Thoracic aorta (tissue), 2 donors: Measurements from ENCODE around the gene METTL16. TPM values are rescaled to one million over a fixed set of nuclear protein-coding genes. Genes with fewer than 3 reads are reported as not detected.
"Not testable (repeated sequence)": the region's sequence is repeated elsewhere in the genome, so short reads cannot be mapped to it uniquely, and the experiment has no call there.

Experiments
- ATAC-seq: fragments of 150-250 bp; one replicate; pipeline ENCODE4 v1.8.0; 2017; ENCODE audit warnings: low read depth; ENCODE audit not compliant: insufficient number of reproducible peaks, low FRiP score
- DNase-seq: peaks from one replicate; pipeline ENCODE4 v3.0.0-alpha.2; 2020; ENCODE audit warnings: low spot score
- H3K27ac ChIP-seq, 2 donors: fragments of 200-600 bp; sonication (generic); 1 replicate in 1 of 2; 2 replicates in 1 of 2; pipeline ENCODE4 v1.5.1; 2016; ENCODE audit warnings: mild to moderate bottlenecking in 2 of 2, moderate library complexity in 2 of 2
- H3K27me3 ChIP-seq: fragments of 200-600 bp; sonication (generic); replicated peaks from 2 replicates; pipeline ENCODE4 v1.6.0; 2016; ENCODE audit warnings: mild to moderate bottlenecking; ENCODE audit not compliant: insufficient read depth
- H3K36me3 ChIP-seq: fragments of 200-600 bp; sonication (generic); one replicate; pipeline ENCODE4 v1.5.1; 2016
- H3K4me1 ChIP-seq, 2 donors: fragments of 200-600 bp; sonication (generic); 1 replicate in 1 of 2; 2 replicates in 1 of 2; pipeline versions ENCODE4 v1.5.1 to v1.6.0; 2016; ENCODE audit warnings: low read depth in 2 of 2, mild to moderate bottlenecking in 1 of 2; ENCODE audit not compliant: control insufficient read depth in 1 of 2
- H3K4me3 ChIP-seq: fragments of 200-600 bp; sonication (generic); 2 replicates; pipeline ENCODE4 v1.5.1; 2016; ENCODE audit warnings: mild to moderate bottlenecking
- H3K9me3 ChIP-seq: fragments of 200-600 bp; sonication (generic); 2 replicates; pipeline ENCODE4 v1.5.1; 2016
- total RNA-seq, 2 donors: library from RNA; depleted of rRNA; stranded (reverse); fragments of >200 nt; gene quantifications; one replicate each; pipeline versions ENCODE4 v1.1.0 to v1.2.3, GENCODE V29; 2016
- TF ChIP-seq, protein P1 (sequence below): fragments of 200-600 bp; sonication (generic); IDR thresholded peaks from one replicate; pipeline ENCODE4 v1.5.1; 2019; ENCODE audit warnings: antibody characterized with exemption

METTL16 gene
- total RNA-seq, 2 donors from 2014 or later = 37.6 to 37.9 TPM

DNA sequence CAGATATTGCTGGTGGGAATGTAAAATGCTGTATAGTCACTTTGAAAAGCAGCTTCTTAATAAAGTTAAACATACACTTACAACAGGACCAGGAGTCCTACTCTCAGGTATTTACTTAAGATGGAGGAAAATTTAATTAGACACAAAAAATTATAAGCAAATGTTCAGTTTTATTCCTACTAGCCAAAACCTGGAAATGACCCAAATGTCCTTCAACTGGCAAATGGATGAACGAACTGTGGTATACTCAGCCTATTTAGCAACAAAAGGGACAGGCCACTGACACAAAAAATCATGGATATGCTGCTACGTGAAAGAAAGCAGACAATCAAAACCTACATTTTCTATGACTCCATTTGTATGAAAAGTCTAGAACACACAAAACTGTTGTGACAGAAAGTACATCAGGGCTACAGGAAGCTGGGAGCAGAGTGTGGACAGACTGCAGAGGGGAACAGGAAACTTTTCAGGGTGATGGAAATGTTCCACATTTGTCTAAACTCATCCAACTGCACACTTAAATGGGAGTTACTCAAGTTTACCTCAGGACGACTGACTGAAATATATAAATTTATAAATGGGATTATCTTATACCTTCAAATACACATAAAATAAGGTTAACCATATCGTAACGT is 61.6 kb downstream of the METTL16 start:
- ATAC-seq (no peak), DNase-seq (no peak)
- Histone ChIP-seq H3K27me3 (no peaks in the 10 kb centered on the region), H3K27ac (no peak overlapping the region), H3K36me3 (peaks cover 1% of the 10 kb centered on the region), H3K9me3 (no peaks in the 10 kb centered on the region), H3K4me1 (no peaks in the 10 kb centered on the region), H3K4me3 (no peak overlapping the region)
- TF ChIP-seq, protein P1, sequence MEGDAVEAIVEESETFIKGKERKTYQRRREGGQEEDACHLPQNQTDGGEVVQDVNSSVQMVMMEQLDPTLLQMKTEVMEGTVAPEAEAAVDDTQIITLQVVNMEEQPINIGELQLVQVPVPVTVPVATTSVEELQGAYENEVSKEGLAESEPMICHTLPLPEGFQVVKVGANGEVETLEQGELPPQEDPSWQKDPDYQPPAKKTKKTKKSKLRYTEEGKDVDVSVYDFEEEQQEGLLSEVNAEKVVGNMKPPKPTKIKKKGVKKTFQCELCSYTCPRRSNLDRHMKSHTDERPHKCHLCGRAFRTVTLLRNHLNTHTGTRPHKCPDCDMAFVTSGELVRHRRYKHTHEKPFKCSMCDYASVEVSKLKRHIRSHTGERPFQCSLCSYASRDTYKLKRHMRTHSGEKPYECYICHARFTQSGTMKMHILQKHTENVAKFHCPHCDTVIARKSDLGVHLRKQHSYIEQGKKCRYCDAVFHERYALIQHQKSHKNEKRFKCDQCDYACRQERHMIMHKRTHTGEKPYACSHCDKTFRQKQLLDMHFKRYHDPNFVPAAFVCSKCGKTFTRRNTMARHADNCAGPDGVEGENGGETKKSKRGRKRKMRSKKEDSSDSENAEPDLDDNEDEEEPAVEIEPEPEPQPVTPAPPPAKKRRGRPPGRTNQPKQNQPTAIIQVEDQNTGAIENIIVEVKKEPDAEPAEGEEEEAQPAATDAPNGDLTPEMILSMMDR = no peak

- TF ChIP-seq, protein P1 = no peak
- no peaks in the 10 kb centered on the region for H3K36me3 ChIP-seq
Observed at GRCh38 chr17:2449486-2449885, 62.2 kb downstream of the METTL16 start.

GRCh38 chr17:2447479-2447878 is 64.2 kb downstream of the METTL16 start:
- H3K9me3 ChIP-seq, H3K27ac ChIP-seq, H3K27me3 ChIP-seq, H3K4me1 ChIP-seq, H3K4me3 ChIP-seq, DNase-seq, H3K36me3 ChIP-seq, ATAC-seq: not testable (repeated sequence)

More at GRCh38 chr17:2449486-2449885, 62.2 kb downstream of the METTL16 start:
- H3K27me3 ChIP-seq = no peaks in the 10 kb centered on the region
- no peak for DNase-seq
- no peak overlapping the region for H3K27ac ChIP-seq
- no peaks in the 10 kb centered on the region for H3K9me3 ChIP-seq
- H3K4me1 ChIP-seq = no peaks in the 10 kb centered on the region
- no peak for ATAC-seq
- H3K4me3 ChIP-seq = no peak overlapping the region

DNA sequence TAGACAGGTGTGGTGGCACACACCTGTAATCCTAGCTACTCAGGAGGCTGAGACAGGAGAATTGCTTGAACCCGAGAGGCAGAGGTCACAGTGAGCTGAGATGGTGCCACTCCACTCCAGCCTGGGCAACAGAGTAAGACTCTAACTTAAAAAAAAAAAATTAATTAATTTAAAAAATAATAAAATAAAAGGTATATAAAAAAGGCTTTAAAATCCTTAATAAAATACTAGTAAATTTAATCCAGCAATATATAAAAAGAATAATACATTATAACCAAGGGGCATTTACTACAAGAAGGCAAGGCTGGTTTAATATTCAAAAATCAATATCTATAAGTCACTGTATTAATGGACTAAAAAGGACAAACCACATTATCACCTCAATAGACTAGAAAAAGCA is 66.0 kb downstream of the METTL16 start:
- TF ChIP-seq, protein P1 = no peak

DNA sequence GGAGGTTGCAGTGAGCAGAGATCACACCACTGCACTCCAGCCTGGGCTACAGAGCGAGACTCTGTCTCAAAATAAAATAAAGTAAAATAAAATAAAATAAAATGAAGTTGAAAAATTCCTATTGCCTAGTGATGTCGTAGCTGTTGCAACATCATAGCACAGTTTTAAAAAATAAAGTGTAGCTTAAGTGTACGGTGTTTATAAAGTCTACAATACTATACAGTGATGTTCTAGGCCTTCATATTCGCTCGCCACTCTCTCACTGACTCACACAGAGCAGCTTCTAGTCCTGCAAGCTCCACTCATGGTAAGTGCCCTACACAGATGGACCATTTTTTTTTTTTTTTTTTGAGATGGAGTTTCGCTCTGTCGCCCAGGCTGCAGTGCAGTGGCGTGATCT is 67.3 kb downstream of the METTL16 start:
- H3K4me1 ChIP-seq = no peaks in the 10 kb centered on the region
- DNase-seq (no peak), ATAC-seq (no peak)
- peaks cover 12% of the 10 kb centered on the region for H3K36me3 ChIP-seq
- TF ChIP-seq, protein P1 = no peak
- H3K9me3 ChIP-seq = no peaks in the 10 kb centered on the region
- H3K27ac ChIP-seq = no peak overlapping the region
- no peaks in the 10 kb centered on the region for H3K27me3 ChIP-seq
- no peak overlapping the region for H3K4me3 ChIP-seq

More for the DNA sequence above, 66.0 kb downstream of the METTL16 start:
- DNase-seq = no peak
- Histone ChIP-seq H3K27me3 (no peaks in the 10 kb centered on the region), H3K27ac (no peak overlapping the region), H3K4me1 (no peaks in the 10 kb centered on the region), H3K4me3 (no peak overlapping the region), H3K36me3 (peaks cover 5% of the 10 kb centered on the region), H3K9me3 (no peaks in the 10 kb centered on the region)
- ATAC-seq = no peak

DNA sequence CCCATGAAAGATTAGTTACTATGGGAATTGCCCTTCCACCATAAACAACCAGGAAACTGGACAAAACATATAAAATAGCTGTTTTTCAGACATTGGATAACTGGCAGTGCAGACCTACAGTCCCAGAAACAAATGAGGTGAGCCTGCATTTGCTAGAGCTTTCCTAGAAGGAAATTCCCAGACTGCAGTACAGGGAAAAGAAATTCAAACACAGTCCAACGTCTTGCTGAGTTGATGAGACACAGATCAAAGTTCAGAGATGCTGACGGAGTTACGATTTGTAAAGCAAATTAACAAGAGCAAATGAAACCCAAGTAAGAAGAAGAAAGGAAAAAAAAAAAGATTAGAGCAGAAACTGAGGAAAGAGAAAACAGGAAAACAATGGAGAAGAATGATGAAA is 69.5 kb downstream of the METTL16 start:
- Histone ChIP-seq H3K4me1 (no peaks in the 10 kb centered on the region), H3K27ac (no peak overlapping the region), H3K9me3 (no peaks in the 10 kb centered on the region), H3K27me3 (no peaks in the 10 kb centered on the region), H3K36me3 (peaks cover 17% of the 10 kb centered on the region), H3K4me3 (no peak overlapping the region)
- no peak for DNase-seq
- TF ChIP-seq, protein P1 = no peak
- ATAC-seq = no peak
